Cardiac septum (tissue), 1 donor: ENCODE measurements around the gene SLC35D2. TPM values are rescaled to one million over a fixed set of nuclear protein-coding genes. Genes with fewer than 3 reads are reported as not detected.
"Not testable (repeated sequence)": the region's sequence is repeated elsewhere in the genome, so short reads cannot be mapped to it uniquely, and the experiment has no call there.

ENCODE experiments used
- DNase-seq: peaks from one replicate; pipeline ENCODE4 v3.0.0-alpha.2; 2020; ENCODE audit warnings: low spot score
- intact Hi-C: fragments of 100-400 bp; cut with DNase I; formaldehyde crosslinking; loops from one replicate; pipeline ENCODE4 v1.14.0; 2022
- total RNA-seq: library from RNA; stranded (reverse); fragmentation: NEBNext Ultra II Directional; extraction: Animal tissue kit (Norgen Biotek cat#: 25700); gene quantifications from one replicate; pipeline ENCODE4 v1.2.1, GENCODE V29; 2021
- donor health status: DM: no; HTN: no; CAD: no.

Gene SLC35D2
- total RNA-seq, 1 donor from 2014 or later: 12.9 TPM

DNA sequence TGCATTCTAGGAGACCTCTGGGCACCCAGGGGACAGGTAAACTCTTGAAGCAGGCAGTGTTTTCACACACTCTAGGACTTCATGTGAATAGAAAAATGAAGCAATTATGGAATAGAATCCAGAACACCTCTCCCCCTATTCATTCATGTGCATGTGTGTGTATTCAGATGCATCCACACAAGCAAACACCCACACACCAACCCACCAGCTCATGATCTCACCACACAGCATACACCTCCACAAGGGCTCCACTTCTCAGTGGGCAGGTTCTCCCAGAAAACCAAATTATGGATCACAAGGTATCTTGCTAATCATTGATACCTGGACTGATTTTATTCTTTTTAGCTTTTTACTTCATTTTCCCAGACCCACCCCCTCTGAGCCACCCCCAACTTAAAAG is 60.3 kb downstream of the SLC35D2 start:
- intact Hi-C loops: loop anchor here (10.0 kb wide), 2 partner anchors 52 to 92 kb away; partner anchors contain the start of gene ZNF367
- no peak for DNase-seq

DNA sequence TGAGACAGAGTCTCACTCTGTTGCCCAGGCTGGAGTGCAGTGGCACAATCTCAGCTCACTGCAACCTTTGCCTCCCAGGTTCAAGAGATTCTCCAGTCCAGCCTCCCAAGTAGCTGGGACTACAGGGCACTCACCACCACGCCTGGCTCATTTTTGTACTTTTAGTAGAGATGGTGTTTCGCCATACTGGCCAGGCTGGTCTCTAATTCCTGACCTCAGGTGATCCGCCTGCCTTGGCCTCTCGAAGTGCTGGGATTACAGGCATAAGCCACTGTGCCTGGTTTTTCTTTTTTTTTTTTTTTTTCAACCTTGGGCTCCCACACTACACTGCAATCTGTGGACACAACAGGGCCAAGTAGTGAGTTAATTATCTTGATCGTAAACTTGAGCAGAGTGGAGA is 60.8 kb downstream of the SLC35D2 start:
- intact Hi-C loops: loop anchor here (10.0 kb wide), 2 partner anchors 52 to 92 kb away; partner anchors contain the start of gene ZNF367
- not testable (repeated sequence) for DNase-seq

DNA sequence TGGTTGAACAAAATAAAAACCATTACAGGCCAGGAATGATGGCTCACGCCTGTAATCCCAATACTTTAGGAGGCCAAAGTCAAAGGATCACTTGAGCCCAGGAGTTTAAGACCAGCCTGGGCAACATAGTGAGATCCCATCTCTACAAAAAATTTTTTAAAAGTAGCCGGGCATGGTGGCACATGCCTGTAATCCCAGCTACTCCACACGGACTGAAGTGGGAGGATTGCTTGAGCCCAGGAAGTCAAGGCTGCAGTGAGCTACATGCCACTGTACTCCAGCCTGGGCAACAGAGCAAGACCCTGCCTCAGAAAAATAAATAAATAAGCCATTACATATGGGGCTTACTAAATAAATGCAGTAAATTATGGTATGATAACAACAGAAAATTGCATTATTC is 61.3 kb downstream of the SLC35D2 start:
- intact Hi-C loops: loop anchor here (10.0 kb wide), 2 partner anchors 53 to 93 kb away; partner anchors contain the start of gene ZNF367

DNA sequence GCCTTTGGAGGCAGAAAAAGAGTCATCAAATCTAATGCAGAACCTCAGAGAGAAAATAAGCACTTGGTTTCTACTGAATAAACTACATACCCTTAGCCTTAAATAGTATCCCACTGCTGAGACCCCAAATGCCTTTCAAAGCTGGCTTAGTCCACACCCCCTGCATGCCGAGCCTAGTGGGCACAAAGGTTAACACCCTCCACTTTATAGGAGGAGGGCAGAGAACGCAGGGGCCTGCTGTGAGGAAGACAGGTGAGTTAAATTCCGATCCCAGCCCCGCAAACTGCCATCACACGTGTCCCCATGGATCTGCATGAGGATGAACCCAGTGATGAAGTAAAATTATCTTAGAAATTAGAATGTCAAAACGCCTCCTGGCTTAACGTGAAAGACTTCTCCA is 62.0 kb downstream of the SLC35D2 start:
- no peak for DNase-seq
- intact Hi-C loops: loop anchor here (10.0 kb wide), 2 partner anchors 53 to 93 kb away; partner anchors contain the start of gene ZNF367

More for the DNA sequence above, 61.3 kb downstream of the SLC35D2 start:
- DNase-seq: not testable (repeated sequence)

DNA sequence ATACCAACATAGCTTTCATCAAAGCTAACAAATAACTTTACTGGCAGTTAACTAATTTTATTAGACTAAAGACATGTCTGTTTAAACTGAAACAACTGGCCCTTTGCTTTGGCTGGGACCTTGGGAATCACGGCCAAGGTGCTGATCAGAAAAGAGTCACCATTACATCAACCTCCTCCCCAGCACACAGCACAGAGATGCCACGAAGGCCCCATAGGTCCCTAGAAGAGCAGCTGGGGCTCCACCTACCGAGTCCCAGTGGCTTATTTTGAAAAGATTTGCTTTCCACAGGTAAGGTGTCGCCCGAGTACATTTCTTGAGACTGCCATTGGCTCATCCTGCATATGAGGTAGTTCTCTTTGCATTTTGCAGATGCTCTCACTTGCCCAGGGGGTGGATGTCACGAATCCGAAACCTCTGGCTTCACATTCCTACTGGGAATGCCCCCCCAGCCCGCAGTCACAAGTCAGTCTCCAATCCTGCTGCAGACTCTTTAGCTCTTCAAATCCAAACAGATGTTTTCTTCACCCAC is 62.7 kb downstream of the SLC35D2 start:
- no peak for DNase-seq
- intact Hi-C loops: loop anchor here (10.0 kb wide), 2 partner anchors 54 to 94 kb away; partner anchors contain the start of gene ZNF367

DNA sequence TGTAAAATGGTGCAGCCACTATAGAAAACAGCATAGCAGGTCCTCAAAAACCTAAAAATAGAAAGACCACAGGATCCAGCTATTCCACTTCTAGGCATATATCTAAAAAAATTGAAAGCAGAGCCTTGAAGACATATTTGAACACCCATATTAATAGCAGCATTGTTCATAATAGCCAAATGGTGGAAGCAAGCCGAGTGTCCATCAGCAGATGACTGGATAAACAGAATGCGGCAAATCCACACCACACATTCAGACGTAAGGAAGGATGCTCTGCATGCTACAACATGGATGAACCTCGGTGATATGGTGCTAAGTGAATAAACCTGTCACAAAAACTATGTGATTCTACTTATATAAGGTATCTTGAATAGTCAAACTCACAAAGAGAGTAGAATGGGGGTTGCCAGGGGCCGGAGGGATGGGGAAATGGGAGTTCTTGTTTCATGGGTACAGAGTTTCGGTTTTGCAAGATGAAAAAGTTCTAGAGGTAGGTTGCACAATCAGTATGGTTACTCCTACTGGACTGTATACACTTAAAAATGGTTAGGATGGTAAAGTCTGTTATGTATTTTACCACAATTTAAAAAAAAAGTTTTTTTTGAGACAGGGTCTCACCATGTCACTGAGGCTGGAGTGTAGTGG is 64.5 kb downstream of the SLC35D2 start:
- DNase-seq: no peak
- intact Hi-C loops: loop anchor here (5.0 to 10.0 kb wide), 2 partner anchors 87 to 594 kb away; no protein-coding TSS in a partner anchor

DNA sequence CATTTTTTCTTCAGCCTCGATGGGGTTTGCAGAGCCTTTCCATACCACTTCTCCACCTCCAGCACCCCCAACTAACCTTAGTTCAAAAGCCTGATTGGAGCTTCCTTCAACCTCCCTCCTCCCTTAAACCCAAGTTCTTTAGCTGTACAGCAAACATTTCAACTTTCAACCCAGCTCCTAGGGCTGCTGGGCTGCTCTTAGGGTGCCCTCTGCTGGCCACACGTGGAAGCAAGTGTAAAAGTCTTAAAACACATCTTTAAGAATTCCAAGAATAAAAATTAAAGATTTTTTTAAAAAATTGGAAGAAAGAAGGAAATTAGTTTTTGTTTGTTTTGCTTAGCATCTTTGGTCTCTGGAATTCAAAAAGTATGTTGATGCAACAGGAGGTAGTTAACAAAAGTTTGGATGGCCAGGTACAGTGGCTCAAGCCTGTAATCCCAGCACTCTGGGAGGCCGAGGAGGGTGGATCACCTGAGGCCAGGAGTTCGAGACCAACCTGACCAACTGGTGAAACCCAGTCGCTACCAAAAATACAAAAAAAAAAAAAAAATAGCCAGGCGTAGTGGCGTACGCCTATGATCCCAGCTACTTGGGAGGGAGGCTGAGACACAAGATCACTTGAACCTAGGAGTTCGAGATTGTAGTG is 66.1 kb downstream of the SLC35D2 start:
- DNase-seq: no peak
- intact Hi-C loops: loop anchor here (5.0 to 10.0 kb wide), 2 partner anchors 85 to 593 kb away; no protein-coding TSS in a partner anchor

DNA sequence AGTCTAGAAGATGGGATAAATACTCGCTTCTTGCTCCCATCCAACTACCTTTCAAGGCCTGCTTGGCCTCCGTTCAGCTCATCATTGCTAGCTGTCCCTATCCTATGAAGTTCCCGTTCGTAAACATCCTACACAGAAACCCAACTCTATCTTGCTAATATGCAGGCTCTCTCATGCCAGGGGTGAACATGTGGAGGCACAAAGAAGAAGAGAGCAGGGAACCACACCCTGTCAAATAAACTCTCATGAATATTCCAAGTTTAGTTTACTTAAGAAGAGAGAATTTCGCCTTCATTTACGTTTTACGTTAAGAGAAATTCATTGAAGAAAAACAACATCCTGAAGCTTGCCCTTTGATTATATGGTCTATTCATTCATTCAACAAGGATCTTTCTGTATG is 73.7 kb downstream of the SLC35D2 start:
- no peak for DNase-seq

DNA sequence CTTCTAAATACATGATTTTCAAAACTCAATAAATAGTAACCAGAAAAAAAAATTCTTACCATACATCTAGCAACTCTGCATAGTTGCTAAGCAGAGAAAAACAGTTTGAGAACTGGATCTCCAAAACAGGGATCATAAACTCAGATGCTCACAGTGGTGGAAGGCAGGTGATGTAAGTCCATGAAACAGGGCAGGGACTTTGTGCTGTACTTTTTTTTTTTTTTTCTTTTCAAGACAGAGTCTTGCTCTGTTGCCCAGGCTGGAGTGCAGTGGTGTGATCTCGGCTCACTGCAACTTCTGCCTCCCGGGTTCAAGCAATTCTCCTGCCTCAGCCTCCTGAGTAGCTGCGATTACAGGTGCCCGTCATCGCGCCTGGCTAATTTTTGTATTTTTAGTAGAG is 76.6 kb downstream of the SLC35D2 start:
- DNase-seq, intact Hi-C loops: not testable (repeated sequence)

More for the DNA sequence above, 73.7 kb downstream of the SLC35D2 start:
- intact Hi-C loops: loop anchor here (10.0 kb wide), 1 partner anchor 585 kb away; no protein-coding TSS in a partner anchor

DNA sequence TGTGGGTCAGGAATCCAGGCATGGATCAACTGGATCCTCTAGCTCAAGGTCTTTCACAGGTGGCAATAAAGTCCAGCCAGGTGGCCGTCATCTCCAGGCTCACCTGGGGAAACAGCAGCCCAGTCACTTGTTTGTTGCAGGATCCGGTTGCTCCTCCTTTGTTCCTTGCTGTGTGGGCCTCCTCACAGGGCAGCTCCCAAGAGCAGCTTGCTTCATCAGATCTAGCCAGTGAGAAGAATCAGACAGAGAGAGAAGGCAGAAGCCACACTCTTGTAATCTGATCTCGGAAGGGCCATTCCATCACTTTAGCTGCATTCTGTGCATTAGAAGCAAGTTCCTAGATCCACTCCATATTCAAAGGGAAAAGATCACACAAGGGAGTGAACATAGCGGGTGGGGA is 78.3 kb downstream of the SLC35D2 start:
- no peak for DNase-seq
- intact Hi-C loops: no loop called here

DNA sequence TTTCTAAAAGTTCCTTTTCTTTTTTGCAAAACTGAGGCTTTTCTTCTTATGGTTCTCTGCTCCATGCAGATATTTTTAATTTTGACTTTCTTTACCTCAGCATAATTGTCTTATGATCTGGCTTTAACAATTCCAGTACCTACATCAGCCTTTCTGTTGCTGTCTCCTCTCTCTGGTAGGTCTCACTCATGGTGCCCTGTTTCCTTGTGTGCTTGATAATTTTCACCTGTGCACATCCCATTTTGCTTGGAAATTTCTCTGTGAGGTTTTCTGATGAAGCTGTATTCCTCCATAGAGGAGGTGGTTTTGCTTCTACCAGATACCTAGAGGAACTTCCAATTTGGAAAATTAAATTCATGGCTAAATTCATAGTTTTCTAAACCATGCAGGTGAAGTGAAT is 79.3 kb downstream of the SLC35D2 start:
- no peak for DNase-seq
- intact Hi-C loops: no loop called here

DNA sequence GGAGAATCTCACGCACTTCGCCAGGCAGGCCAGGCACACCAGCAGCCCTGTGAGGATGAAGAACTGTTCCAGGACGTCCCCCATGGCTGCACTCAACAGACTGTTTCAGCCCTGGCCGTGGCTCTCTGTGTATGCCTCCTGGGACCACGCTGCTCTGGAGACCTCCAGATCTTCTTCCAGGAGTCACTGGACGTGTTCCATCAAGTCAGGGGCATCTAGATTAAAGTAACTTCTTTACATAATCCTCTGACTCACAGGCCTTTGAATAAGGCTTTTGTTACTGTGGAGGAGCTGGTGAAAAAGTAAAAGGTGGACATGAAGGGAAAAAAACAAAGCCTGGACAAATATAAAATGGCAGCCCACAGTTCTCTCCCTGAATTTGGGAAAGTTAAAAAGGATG is 81.5 kb downstream of the SLC35D2 start, which contains the start of gene HSD17B3:
TSS of gene HSD17B3 (minus strand) at position 156 of the 400 bp plus-strand sequence. CDS start at position 84, 72 bp downstream.
- DNase-seq: no peak
- intact Hi-C loops: no loop called here

DNA sequence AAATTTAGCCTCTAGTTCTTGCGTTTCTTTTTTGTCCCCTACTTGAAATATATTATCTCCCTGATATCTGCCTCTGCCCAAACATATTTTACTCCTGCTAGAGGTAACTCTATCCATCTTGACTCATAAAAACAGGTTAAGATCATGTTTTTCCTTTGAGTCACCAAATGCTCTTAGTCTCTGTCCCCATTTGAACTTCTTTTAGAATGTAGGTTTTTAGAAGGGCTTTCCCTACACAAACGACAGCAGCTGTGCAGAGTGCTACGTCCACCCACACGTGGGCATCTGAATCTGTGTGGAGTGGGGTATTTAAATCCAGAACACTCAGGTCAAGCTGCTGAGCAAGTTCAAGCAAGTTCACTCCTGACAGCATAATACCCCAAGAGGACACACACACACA is 83.7 kb downstream of the SLC35D2 start:
- intact Hi-C loops: no loop called here
- no peak for DNase-seq

DNA sequence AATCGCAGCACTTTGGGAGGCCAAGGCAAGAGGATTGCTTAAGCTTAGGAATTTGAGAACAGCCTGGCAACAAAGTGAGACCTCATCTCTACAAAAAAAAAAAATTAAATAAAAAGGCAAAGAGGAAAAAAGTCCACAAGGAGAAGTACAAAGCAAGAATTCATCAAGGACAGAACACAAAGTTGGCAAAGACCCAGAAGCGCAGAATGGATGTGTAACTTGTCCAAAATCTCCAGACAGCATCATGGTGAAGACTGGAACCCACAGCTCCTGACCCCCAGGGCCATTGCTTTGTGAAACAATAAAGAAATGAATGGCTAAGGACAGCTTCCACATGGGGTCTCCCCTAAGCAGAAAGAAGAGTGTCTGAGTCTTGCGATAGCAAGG is 89.4 kb downstream of the SLC35D2 start:
- intact Hi-C loops: no loop called here
- no peak for DNase-seq

DNA sequence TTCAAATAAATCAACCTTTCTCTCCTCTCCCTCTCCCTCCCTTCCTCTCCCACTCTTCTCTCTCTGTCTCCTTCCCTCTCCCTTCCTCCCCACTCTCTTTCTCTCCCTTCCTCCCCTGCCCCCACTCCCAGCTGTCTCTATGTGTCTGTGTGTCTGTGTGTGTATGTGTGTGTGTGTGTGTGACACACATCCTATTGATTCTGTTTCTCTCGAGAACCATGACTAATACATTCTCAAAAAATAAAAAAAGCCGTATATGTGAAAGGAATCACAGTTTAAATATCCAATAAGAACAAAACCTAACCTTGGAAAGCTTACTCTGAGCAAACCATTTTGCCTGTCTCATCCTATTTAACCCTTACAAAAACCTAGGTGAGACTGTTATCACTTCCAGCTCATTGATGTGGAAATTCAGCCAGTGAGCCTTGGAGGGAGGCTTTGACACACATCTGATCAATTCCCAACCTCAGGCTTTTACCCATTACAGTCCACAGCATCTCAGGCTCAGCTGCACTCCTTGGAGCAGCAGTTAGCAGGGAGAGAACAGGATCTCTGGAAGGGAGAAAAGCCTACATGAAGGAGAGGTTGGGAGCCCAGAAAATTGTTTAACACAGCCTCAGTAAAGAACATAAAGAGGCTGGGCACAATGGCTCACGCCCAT is 89.9 kb downstream of the SLC35D2 start:
- intact Hi-C loops: no loop called here
- no peak for DNase-seq

DNA sequence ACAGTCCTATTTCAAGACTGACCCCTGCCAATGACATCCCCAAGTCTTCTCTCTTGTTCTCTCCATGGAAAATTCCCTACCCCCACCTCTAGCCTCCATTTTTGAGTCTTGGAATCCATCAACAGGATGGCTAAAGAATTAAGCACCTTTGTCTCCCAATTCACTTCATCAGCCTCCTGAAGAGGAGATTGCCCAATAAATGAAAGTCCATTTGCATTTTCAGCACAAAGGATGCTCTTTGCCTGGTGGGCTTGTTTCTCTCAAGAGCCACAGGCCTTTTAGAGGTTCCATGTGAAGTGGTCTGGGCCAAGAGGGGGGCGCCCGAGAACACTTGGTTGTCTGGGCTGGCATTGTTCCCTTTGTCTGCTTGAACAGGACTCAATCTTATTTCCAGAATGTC is 94.1 kb downstream of the SLC35D2 start:
- no peak for DNase-seq
- intact Hi-C loops: no loop called here

DNA sequence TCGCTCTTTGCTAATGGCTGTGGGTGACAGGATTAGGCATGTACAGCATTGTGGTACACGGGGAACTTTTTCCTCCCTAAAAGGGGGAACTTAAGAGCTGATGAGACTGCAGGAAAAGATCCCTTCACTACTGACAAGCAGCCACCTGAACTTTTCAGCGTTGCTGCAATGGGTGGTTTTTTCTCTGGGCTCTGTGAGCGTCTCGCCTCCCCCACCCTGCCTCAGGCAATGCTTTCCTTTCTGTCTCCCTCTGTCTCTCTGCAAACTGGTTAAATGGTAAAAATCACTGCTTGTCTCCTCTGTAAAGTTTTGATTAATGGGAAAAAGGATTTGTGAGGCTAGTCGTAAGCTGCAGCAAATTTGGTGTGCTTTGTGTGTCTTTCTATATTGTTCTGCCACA is 101.9 kb downstream of the SLC35D2 start:
- no peak for DNase-seq
- intact Hi-C loops: no loop called here

DNA sequence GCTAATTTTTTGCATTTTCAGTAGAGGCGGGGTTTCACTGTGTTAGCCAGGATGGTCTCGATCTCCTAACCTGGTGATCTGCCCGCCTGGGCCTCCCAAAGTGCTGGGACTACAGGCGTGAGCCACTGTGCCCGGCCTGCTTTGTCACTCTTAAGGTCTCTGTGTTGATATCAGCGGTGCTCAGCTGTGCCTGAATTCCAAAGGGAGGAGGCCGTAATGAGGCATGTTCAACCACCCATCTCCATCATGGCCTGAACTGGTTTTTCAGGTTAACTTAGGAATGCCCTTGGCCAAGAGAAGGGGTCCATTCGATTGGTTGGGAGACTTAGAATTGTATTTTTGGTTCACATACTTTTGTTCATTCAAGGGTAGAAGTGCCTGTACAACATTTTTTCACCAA is 103.6 kb downstream of the SLC35D2 start:
- DNase-seq: no peak
- intact Hi-C loops: no loop called here

DNA sequence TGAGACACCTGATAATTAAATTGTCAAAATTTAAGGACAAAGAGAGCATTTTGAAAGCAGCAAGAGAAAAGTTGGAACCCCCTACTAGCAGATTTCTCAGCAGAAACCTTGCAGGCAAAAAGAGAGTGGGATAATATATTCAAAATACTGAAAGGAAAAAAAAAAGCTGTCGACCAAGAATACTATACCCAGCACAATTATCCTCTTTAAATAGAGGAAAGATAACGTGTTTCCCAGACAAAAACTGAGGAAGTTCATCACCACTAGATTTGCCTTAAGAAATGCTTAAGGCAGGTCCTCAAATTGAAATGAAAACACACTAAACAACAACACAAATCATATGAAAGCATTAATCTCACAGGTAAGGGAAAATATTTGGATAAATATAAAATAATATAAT is 108.6 kb downstream of the SLC35D2 start:
- no peak for DNase-seq
- intact Hi-C loops: no loop called here
